ENCODE results near the gene MSLN. TPM values are rescaled to one million over a fixed set of nuclear protein-coding genes. Genes with fewer than 3 reads are reported as not detected.

The MSLN gene
- total and polyA plus RNA-seq, 9 of the 15 experiments (the other 6 are each of a cell fraction or from before 2014, with no cell fraction given): not detected

GRCh38 chr16:807347-808084 is 47.0 kb downstream of the MSLN start (continued):
- TF ChIP-seq CLOCK (CRISPR knock-in tag; IDR thresholded peaks at IDR 0.05; ENCODE audit: borderline replicate concordance) (no peak), BACH1 (tag; IDR thresholded peaks at IDR 0.05) (no peak), USF2 (CRISPR knock-in tag; IDR thresholded peaks at IDR 0.05) (no peak), ZKSCAN8 (CRISPR knock-in tag; IDR thresholded peaks at IDR 0.05) (no peak), CREM (IDR thresholded peaks at IDR 0.05; ENCODE audit: low read depth) (peak; percentile 98), ELF2 (CRISPR knock-in tag; IDR thresholded peaks at IDR 0.05) (peak; percentile 96), ZNF445 (CRISPR knock-in tag; IDR thresholded peaks at IDR 0.05; ENCODE audit: low read depth) (no peak), KDM2B (CRISPR knock-in tag; IDR thresholded peaks at IDR 0.05) (0 out of 2 replicates have a peak, but pooled peaks have one; percentile 65), HINFP (tag; conservative IDR thresholded peaks at IDR 0.05; ENCODE audit: low read depth) (no peak), SMAD2 (IDR thresholded peaks at IDR 0.05; ENCODE audit: low read depth, low read length) (no peak), NFIC (IDR thresholded peaks at IDR 0.05) (peak; percentile 56), BRCA1 (IDR thresholded peaks at IDR 0.05) (no peak), BRCA1 (CRISPR knock-in tag; IDR thresholded peaks at IDR 0.05) (no peak), SRSF1 (IDR thresholded peaks at IDR 0.05; ENCODE audit: low read depth, low read length) (no peak), SPI1 (IDR thresholded peaks at IDR 0.05; ENCODE audit: borderline replicate concordance, low read depth, low read length) (no peak), ETV6 (IDR thresholded peaks at IDR 0.05; ENCODE audit: borderline replicate concordance in 1 of 2, low read depth in 2 of 2, low read length in 1 of 2) (peak; percentile 73 to 77; a peak in 3 of 4 replicates), ETV6 (CRISPR knock-in tag; IDR thresholded peaks at IDR 0.05; ENCODE audit: borderline replicate concordance) (no peak), TCF7 (IDR thresholded peaks at IDR 0.05; ENCODE audit: borderline replicate concordance) (no peak), PML (IDR thresholded peaks at IDR 0.05; ENCODE audit: low read length) (peak; percentile 59; the same call in 1 of the 2 replicates), ZNF133 (CRISPR knock-in tag; IDR thresholded peaks at IDR 0.05) (no peak), ZNF398 (CRISPR knock-in tag; IDR thresholded peaks at IDR 0.05) (no peak), ZNF436 (CRISPR knock-in tag; IDR thresholded peaks at IDR 0.05) (no peak), RCOR1 (IDR thresholded peaks at IDR 0.05; ENCODE audit: borderline replicate concordance in 1 of 2, low read depth in 2 of 2, low read length in 2 of 2) (0 out of 4 replicates have a peak, but pooled peaks of 1 of the 2 experiments have one; percentile 3)
